GM21360 (cell line): ENCODE data around the gene OR2W3.

Experiments used
- ATAC-seq: cut with Tn5 transposase; IDR thresholded peaks from one replicate; pipeline ENCODE4 v1.9.1; 2021; ENCODE audit warnings: mild to moderate bottlenecking, moderate library complexity; ENCODE audit not compliant: unreplicated experiment

Gene OR2W3

DNA sequence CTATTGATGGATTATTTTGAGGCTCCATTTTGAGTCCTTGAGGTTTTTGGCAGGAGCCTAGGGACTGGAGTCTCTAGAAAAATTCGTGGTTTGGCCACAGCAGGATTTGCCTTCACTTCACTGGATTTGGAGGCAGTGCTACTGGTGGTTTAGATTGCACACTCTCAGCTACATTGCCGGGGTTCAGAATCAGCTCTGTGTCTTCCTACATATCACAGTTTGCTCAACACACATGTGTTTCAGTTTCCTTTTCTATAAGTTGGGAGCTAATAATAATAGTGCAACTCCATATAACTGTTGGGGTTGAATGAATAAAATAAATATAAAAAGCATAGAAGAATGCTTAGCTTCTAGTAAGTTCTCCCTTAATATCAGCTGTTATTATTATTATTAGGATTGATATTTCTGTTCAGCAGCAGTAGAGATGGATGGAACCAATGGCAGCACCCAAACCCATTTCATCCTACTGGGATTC is at the start of gene OR2W3:
OR2W3 (plus strand) TSS at position 425 of the 475 bp plus-strand sequence; CDS start at position 425, 0 bp downstream.
- no peak for ATAC-seq

DNA sequence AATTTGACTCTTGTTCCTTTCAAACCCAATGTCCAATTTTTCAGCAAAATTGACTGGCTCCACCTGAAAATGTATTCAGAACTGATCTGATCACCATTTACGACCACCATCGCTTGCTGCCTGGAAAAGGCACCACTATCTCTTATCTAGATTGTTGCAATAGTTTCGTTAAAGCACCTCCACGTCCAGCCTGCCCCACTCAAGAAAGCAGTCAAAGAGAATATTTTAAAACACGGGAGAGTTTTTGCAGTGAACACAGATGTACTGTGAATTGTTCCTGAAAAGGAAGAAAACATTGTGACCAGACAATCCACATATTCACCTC is 49.7 kb upstream of the OR2W3 start:
- ATAC-seq, result no peak

DNA sequence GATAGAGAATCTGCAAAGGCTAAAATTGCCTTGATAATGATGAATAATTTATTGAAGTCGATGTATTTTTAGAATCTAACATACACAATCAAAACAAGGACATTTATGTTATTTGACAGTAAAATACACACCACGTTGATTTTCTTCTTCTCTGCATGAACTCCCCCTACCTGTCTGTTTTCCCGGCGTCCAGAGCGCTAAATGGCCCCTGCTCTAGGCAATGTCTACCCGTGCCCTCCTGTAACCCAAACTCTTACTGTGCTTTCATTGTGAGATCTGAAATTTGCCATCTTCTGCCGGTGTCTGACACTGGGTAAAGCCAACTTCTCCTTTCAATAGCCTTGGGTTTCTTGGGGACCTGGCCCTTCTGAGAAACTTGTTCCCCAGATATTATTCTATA is 47.0 kb upstream of the OR2W3 start:
- no peak for ATAC-seq

DNA sequence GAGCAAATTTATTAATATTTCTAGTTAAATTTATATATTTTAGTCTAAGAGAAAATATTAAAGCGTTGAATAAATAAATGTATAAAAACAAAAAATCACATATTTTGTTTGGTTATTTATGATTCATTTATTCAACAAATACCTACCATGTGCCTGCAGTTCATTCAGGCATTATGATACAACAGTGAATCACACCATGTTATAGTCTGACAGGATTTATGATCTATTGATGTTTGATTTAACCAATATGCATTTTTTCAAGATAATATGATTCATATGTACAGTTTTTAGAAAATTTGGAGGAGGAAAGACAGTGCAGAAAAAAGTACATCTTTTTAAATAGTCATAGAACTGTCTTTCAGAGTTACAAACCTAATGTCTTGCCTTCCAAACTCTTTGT is 45.8 kb upstream of the OR2W3 start:
- ATAC-seq, result no peak

DNA sequence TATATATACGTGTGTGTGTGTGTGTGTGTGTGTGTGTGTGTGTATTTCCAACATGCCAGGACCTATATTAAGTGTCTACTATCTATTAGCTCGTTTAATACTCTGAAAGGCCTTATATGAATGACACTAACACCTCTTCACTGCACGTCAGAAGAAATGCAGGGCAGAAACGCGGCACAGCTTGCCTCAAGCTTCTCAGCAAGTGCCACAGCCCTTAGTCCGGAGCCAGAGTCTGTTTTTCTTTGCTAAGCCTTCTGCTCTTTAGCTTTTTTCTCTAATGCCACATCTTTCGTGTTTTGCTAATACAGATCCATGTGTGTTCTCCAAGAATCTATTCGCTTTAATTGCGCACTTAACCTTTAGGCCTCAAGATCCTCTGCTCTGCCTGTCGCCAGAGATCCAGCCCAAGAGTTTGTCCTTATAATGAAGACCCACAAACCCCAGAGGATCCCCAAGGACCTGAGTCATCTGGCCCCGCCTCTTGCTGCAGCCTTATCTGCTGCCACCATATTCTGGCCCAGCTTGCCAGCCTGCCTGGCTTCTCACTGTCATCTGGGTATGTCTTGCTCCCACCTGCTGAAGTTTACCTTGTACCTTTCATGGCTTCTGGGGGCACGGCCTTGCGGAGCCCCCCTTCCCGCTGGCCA is 40.4 kb upstream of the OR2W3 start:
- no peak for ATAC-seq

DNA sequence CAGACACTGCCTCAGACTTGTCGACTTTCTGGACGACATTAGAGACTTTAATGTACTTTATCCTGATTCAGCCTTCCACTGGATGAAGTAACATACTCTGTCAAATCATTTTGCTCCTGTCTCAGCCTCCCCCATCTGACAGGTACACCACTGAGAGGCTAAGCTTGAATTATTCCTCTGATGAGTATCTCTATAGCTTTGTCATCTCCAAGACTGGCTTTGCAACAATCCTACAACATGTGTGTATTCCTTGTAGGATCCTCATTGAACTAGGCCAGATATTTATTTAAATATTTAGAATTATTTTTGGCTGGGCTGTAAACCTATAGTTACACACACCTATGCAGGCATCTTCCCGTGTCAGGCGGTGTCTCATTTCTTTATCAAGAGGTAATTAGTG is 39.5 kb upstream of the OR2W3 start:
- no peak for ATAC-seq

DNA sequence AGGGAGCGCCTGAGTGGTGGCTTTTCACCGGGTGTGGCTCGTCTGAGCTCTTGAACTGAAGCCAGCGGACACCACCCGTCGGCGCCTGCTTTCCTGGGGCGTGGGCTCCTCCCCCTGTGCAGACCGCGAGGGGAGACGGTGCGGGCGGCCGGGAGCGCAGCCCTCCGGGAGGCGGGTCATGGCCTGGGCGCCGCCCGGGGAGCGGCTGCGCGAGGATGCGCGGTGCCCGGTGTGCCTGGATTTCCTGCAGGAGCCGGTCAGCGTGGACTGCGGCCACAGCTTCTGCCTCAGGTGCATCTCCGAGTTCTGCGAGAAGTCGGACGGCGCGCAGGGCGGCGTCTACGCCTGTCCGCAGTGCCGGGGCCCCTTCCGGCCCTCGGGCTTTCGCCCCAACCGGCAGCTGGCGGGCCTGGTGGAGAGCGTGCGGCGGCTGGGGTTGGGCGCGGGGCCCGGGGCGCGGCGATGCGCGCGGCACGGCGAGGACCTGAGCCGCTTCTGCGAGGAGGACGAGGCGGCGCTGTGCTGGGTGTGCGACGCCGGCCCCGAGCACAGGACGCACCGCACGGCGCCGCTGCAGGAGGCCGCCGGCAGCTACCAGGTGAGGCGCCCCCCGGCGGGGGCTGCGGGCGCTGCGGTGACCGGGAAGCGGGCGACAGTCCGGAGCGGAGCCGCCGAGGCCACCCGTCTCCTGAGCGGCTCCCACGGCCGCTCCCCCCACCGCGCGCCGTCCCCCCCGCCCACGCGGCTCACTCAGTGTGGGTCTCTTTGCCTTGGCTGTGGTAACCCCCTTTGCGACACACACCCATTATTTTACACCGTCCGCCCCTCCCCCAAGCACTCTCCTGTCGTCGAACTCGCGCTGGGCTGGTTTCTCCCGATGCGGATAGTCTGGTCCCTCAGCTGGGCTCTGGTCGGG is 38.1 kb upstream of the OR2W3 start, which contains the start of gene TRIM58:
TRIM58 (plus strand) TSS at position 119 of the 916 bp plus-strand sequence; CDS start at position 179, 60 bp downstream.
- ATAC-seq, result peak; percentile 85

DNA sequence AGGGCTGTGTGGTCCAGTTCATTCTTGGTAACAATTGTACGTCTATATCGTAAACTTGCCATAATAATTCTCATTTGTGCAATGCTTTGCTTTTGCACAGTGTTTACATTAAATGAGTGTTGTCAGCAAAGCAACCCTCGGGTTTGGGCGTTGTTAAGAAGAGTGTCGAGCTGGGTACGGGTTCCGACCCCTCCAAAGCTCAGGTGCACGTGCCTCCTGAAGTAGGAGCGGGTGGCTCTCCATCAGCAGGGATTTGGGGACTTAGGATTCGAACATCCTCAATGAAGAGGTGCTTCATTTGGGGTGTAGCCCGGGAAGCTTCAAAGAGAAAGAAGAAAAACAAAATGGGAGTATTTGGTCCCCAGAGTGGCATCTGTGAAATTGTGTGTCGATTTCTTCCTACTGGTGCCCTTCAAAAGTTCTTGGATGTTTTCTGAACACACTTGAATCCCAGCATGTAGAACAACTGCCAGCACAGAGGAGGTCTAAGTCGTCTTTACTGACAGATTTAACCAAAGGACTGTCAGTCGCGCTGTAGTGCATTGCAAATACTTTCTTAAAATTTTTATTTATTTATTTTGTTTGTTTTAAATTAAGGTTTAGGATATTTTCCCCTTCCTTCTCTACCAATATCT is 37.3 kb upstream of the OR2W3 start:
- no peak for ATAC-seq

DNA sequence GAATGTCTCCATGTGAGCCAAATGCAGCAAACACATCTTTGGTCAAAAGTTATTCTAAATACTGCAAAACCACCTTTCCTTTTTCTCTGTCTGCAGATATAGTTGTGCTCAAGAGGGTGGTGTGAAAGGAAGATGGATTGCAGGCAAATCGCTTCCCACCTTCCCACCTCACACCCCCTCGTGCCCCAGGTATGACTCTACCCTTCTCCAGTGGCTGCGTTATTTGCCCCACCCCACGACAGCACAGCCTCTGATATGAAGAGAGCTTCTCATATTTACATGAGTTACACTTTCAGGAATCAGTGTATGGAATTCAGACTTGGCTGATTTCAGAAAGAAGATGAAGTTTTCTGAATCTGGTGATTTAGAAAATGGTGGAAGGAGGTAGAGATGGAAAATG is 32.6 kb upstream of the OR2W3 start:
- ATAC-seq, result no peak

DNA sequence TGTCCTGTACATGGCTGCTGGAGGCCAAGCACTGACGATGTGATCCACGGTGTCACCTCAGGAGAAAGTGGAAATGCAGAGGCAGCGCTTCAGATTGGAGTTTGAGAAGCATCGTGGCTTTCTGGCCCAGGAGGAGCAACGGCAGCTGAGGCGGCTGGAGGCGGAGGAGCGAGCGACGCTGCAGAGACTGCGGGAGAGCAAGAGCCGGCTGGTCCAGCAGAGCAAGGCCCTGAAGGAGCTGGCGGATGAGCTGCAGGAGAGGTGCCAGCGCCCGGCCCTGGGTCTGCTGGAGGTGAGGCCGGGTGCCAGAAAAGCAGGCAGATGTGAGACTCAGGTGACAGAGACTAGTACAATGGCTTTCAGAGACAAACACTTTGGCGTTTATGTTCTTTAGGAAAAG is 30.7 kb upstream of the OR2W3 start:
- no peak for ATAC-seq

DNA sequence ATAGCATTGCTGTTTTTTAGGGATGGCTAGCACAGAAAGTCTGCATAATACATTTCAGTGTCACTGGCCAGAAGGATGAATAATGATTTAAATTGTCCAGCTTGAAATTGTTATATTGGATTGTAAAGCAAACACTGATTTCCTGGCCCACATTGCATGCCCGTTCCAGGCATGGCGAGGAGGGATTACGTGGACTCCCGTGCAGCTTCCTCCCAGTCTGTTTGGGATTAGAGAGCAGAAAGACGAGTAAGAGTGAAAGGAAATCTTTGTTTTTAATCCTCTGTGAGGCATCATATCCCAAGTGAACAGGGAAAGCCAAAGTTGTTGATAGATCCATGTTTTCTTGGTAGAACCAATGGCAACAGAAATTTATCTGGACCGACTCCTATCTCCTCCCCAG is 30.0 kb upstream of the OR2W3 start:
- ATAC-seq, result no peak

DNA sequence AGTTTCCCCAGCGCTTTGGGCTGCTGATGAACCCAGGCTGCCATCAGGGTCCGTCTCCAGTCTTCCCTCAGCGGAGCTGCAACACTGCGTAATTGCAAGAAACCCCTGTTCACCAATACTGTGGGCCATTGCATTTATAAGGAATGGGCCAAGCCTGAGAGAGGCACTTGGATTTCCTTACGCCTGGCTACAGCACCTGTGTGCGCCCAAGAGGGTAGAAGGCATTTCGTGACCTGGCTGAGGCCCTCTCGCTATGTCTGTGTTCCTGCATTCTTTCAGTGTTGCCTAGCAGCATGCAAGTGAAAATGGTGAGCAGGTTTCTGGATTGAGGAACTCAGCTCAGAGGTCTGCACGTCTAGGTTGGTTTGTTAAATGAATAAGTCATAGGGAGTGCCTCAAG is 12.0 kb upstream of the OR2W3 start:
- no peak for ATAC-seq

DNA sequence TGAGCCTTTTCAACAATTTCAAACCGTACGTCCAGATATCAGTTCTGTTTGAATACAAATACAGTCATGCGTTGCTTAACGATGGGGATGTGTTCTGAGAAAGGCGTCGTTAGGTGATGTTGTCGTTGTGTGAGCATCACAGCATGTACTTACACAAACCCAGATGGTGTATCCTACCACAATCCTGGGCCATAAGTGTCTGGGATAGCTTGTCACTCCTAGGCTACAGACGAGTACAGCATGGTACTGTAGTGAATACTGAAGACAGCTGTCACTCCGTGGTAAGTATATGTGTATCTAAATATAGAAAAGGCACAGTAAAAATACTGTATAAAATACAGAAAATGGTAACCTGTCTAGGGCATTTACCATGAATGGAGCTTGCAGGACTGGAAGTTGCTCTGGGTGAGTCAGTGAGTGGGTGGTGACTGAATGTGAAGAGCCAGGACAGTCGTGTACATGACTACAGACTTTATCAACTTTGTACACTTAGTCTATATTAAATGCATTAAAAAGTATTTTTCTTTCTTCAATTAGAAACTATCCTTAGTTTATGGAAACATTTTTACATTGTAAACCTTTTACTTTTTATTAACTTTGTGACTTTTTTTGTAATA is 10.5 kb upstream of the OR2W3 start:
- no peak for ATAC-seq

DNA sequence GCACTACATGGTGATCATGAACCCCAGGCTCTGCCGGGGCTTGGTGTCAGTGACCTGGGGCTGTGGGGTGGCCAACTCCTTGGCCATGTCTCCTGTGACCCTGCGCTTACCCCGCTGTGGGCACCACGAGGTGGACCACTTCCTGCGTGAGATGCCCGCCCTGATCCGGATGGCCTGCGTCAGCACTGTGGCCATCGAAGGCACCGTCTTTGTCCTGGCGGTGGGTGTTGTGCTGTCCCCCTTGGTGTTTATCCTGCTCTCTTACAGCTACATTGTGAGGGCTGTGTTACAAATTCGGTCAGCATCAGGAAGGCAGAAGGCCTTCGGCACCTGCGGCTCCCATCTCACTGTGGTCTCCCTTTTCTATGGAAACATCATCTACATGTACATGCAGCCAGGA is 589 bp downstream of the OR2W3 start:
- ATAC-seq, result no peak

DNA sequence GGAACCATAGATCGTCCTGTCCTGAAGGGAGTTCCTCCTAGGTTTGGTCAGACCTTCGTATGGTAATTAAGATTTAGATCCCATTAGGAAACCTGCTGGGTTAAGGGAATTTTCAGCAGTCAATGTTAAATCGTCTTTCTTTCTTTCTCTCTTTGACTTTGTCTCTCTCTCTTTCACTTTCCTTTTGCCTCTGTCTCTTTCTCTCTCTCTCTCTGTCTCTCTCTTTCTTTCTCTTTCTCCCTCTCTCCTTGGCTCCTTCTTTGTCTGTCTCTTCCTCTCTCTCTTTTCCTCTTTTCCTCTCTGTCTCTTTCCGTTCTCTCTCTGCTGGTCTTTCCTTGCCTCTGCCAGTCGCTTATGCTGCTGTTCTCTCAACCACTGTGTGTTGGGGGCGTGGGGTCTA is 8.7 kb downstream of the OR2W3 start:
- no peak for ATAC-seq

DNA sequence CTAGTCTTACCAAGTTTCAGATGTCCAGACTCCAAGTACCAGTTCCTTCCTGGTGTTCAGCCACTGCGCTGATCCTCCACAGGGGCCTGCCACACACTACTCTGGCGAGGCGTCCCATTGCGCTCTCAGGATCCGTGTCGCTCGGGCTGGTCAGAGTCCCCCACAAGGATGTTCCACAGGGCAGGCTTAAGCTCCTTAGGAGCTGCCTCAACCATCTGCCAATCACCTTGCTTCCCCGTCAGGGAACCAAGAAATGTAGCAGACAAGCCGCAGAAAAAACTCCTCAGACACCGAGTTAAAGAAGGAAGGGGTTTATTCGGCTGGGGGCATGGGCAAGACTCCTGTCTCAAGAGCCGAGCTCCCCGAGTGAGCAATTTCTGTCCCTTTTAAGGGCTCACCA is 9.8 kb downstream of the OR2W3 start:
- no peak for ATAC-seq

DNA sequence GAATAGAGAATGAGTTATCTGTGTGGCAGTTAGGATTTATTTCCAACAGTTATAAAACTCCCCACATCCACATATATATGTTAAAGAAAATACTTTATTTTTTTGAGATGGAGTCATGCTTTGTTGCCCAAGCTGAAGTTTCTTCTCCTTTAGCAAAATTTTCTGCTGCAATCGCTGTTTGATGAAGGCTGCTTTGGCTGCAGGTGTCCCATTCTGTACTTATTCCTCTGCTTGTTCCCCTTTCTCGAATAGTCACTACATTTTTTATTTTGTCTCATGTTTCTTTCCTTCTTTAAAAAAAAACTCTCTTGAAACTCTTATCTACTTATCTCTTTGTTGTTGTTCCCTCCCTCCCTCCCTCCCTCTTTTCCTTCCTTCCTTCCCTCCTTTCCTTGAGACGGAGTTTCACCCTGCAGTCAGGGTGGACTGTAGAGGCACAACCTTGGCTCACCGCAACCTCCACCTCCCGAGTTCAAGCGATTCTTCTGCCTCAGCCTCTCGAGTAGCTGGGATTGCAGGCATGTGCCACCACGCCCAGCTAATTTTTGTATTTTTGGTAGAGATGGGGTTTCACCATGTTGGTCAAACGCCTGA is 10.6 kb downstream of the OR2W3 start:
- no peak for ATAC-seq

DNA sequence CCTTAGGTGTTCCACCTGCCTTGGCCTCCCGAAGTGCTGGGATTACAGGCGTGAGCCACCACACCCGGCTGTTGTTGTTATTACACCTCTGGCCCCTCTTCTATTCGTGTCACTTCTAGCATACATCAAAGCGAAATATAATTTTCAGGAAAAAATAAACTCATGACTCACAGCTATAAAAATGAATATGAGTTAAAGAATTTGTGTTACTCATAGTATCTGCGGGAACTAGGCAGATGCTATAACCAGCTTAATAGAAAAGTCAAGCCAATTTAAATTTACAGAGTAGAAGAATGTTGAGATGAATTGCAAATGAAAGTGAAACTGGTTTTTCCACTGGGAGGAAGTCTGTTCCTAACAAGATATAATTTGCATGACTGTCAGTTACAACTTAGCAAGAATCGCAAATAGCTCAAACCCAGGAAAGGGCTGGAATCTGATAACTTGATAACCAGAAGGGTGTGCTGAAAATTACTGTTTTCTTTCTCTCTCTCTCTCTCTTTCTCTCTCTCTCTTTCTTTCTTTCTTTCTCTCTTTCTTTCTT is 11.2 kb downstream of the OR2W3 start:
- ATAC-seq, result no peak

DNA sequence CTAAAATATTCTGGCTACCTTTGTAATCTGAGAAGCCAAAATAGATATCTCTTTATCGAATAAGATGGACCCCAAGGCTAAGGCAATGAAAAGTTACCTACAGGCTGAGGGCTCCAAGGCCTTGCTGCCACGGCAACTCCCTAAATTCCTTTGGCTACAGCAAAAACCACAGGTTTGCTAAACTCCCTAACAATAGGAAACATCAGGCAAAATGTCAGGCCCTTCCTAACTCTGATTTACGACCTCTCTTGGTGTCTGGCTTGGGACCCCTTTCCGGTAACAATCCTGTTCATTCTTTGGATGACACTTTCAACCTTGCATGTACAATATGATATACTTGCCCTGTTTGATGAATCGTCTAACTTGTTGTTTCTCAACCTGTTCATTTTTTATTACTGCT is 13.4 kb downstream of the OR2W3 start:
- ATAC-seq, result no peak

DNA sequence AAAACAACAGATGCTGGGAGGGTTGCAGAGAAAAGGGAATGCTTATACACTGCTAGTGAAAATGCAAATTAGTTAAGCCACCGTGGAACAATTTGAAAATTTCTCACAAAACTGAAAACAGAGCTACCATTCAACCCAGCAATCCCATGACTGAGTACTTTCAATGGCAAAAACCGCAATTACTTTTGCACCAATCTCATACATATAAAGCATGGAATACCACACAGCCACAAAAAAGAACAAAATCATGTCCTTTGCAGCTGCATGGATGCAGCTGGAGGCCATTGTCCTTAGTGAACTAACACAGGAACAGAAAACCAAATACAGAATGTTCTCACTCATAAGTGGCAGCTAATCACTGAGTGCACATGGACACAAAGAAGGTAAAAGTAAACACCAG is 18.4 kb downstream of the OR2W3 start:
- ATAC-seq, result no peak
